Measurements from ENCODE around the gene PDE4B. TPM values are rescaled to one million over a fixed set of nuclear protein-coding genes. Genes with fewer than 3 reads are reported as not detected.
A peak's percentile ranks its signal among the peaks of the same experiment; 100 is the strongest.

PDE4B gene
- total and polyA plus RNA-seq, 10 of the 15 experiments (the other 5 are each of a cell fraction or from before 2014, with no cell fraction given) = 3.0 to 13.2 (median 5.7) TPM

GRCh38 chr1:66290761-66291530 is 498.3 kb downstream of the PDE4B start:
- 100% methylated on average over 1 of the region's 1 CpG for WGBS (ENCODE audit: insufficient coverage, insufficient replicate concordance, low lambda C conversion rate, missing lambda C conversion rate)
- SMC1A ChIA-PET (ENCODE audit: uncharacterized antibody, unreplicated experiment) = interaction anchor here (0.9 to 15.6 kb wide), 17 partner anchors 8 to 154 kb away, joined by 3 to 209 read pairs (median 5); no protein-coding TSS in a partner anchor
- Histone ChIP-seq H3K4me3 (no peak overlapping the region), H4K20me1 (ENCODE audit: control insufficient read depth, insufficient read depth) (no peaks in the 10 kb centered on the region), H3K27me3 (replicated peaks in 1 of 2; ENCODE audit: control insufficient read depth in 2 of 2, insufficient read depth in 2 of 2, low read length in 1 of 2) (no peaks in the 10 kb centered on the region), H3K79me2 (ENCODE audit: control insufficient read depth, insufficient read depth, low read length) (no peaks in the 10 kb centered on the region), H3K36me3 (ENCODE audit: control insufficient read depth in 2 of 2, insufficient read depth in 2 of 2, low read length in 1 of 2) (no peaks in the 10 kb centered on the region), H3K9ac (ENCODE audit: control insufficient read depth, insufficient read depth, low read length) (no peak overlapping the region), H2AFZ (ENCODE audit: control insufficient read depth, low read depth, low read length) (no peak overlapping the region), H3K4me1 (ENCODE audit: control insufficient read depth, insufficient read depth, low read length) (no peaks in the 10 kb centered on the region), H3K9me3 (replicated peaks; ENCODE audit: control insufficient read depth, insufficient read depth, low read length) (no peaks in the 10 kb centered on the region; the same call in 2 of the 3 replicates), H3K4me2 (ENCODE audit: control insufficient read depth, insufficient read depth) (no peak overlapping the region), H3K27ac (ENCODE audit: control insufficient read depth, insufficient read depth) (no peak overlapping the region)
- no TSS peak for BruUV-seq (replicated peaks)
- POLR2A ChIA-PET = interaction anchor here (0.9 to 3.1 kb wide), 7 partner anchors 9 to 86 kb away, joined by 3 to 10 read pairs (median 4); no protein-coding TSS in a partner anchor
- DNase-seq (ENCODE audit: low read depth, low spot score) (no peak), FAIRE-seq (no peak), ATAC-seq (peak; percentile 9; the same call in 1 of the 3 replicates)
- RAD21 ChIA-PET (ENCODE audit: unreplicated experiment) = interaction anchor here (0.9 to 3.2 kb wide), 12 partner anchors 9 to 155 kb away, joined by 3 to 19 read pairs (median 4); no protein-coding TSS in a partner anchor
- TF ChIP-seq POU2F2 (IDR thresholded peaks at IDR 0.05; ENCODE audit: borderline replicate concordance, low read depth, low read length) (no peak), HCFC1 (IDR thresholded peaks at IDR 0.05; ENCODE audit: low read length) (no peak), SMARCA5 (IDR thresholded peaks at IDR 0.05) (no peak), TBL1XR1 (IDR thresholded peaks at IDR 0.05; ENCODE audit: low read depth, low read length) (no peak), NFYA (IDR thresholded peaks at IDR 0.05; ENCODE audit: borderline replicate concordance, low read depth, low read length) (no peak)
- intact Hi-C loops (cut with micrococcal nuclease; ENCODE audit: unreplicated experiment) = no loop called here
- CTCF ChIA-PET = interaction anchor here (0.9 to 4.4 kb wide), 13 partner anchors 8 to 80 kb away, joined by 3 to 17 read pairs (median 4); no protein-coding TSS in a partner anchor
- in situ Hi-C loops (cut with MboI) = loop anchor here (25.0 kb wide), 2 partner anchors 871 to 1046 kb away; partner anchors contain the start of gene IL23R

- FAIRE-seq = no peak
- in situ Hi-C loops (cut with MboI) = loop anchor here (25.0 kb wide), 2 partner anchors 871 to 1046 kb away; partner anchors contain the start of gene IL23R
- TF ChIP-seq EP300 (IDR thresholded peaks at IDR 0.05; ENCODE audit: borderline replicate concordance in 1 of 2, control insufficient read depth in 1 of 2, low read depth in 2 of 2, low read length in 2 of 2) (no peak), BCL11A (IDR thresholded peaks at IDR 0.05; ENCODE audit: low read depth, low read length) (no peak), RAD51 (IDR thresholded peaks at IDR 0.05) (peak; percentile 43; the same call in 1 of the 2 replicates)
- Histone ChIP-seq H4K20me1 (ENCODE audit: control insufficient read depth, insufficient read depth) (no peaks in the 10 kb centered on the region), H2AFZ (ENCODE audit: control insufficient read depth, low read depth, low read length) (no peak overlapping the region), H3K79me2 (ENCODE audit: control insufficient read depth, insufficient read depth, low read length) (no peaks in the 10 kb centered on the region), H3K27ac (ENCODE audit: control insufficient read depth, insufficient read depth) (no peak overlapping the region), H3K4me3 (no peak overlapping the region), H3K4me2 (ENCODE audit: control insufficient read depth, insufficient read depth) (no peak overlapping the region), H3K27me3 (replicated peaks in 1 of 2; ENCODE audit: control insufficient read depth in 2 of 2, insufficient read depth in 2 of 2, low read length in 1 of 2) (no peaks in the 10 kb centered on the region), H3K9me3 (replicated peaks; ENCODE audit: control insufficient read depth, insufficient read depth, low read length) (no peaks in the 10 kb centered on the region; the same call in 2 of the 3 replicates), H3K36me3 (ENCODE audit: control insufficient read depth in 2 of 2, insufficient read depth in 2 of 2, low read length in 1 of 2) (no peaks in the 10 kb centered on the region), H3K9ac (ENCODE audit: control insufficient read depth, insufficient read depth, low read length) (no peak overlapping the region), H3K4me1 (ENCODE audit: control insufficient read depth, insufficient read depth, low read length) (no peaks in the 10 kb centered on the region)
- RAD21 ChIA-PET (ENCODE audit: unreplicated experiment) = interaction anchor here (1.0 to 3.2 kb wide), 11 partner anchors 9 to 154 kb away, joined by 3 to 19 read pairs (median 4); no protein-coding TSS in a partner anchor
- DNase-seq (ENCODE audit: low read depth, low spot score) = no peak
- CTCF ChIA-PET = interaction anchor here (0.8 to 4.4 kb wide), 12 partner anchors 8 to 80 kb away, joined by 3 to 17 read pairs (median 4); no protein-coding TSS in a partner anchor
- peak; percentile 49 for ATAC-seq
- POLR2A ChIA-PET = interaction anchor here (0.9 to 1.5 kb wide), 5 partner anchors 8 to 85 kb away, joined by 3 to 5 read pairs (median 4); no protein-coding TSS in a partner anchor
- intact Hi-C loops (cut with micrococcal nuclease; ENCODE audit: unreplicated experiment) = no loop called here
- no TSS peak for BruUV-seq (replicated peaks)
- 100% methylated on average over 1 of the region's 1 CpG for WGBS (ENCODE audit: insufficient coverage, insufficient replicate concordance, low lambda C conversion rate, missing lambda C conversion rate)
- SMC1A ChIA-PET (ENCODE audit: uncharacterized antibody, unreplicated experiment) = interaction anchor here (0.9 to 15.6 kb wide), 18 partner anchors 9 to 155 kb away, joined by 3 to 209 read pairs (median 4); no protein-coding TSS in a partner anchor
Observed at GRCh38 chr1:66291531-66291864, 498.8 kb downstream of the PDE4B start.

Data from GM12878 (cell line).